Measurements from ENCODE around the gene MRC1.
"Not testable (repeated sequence)": the region's sequence is repeated elsewhere in the genome, so short reads cannot be mapped to it uniquely, and the experiment has no call there.

MRC1 gene

DNA sequence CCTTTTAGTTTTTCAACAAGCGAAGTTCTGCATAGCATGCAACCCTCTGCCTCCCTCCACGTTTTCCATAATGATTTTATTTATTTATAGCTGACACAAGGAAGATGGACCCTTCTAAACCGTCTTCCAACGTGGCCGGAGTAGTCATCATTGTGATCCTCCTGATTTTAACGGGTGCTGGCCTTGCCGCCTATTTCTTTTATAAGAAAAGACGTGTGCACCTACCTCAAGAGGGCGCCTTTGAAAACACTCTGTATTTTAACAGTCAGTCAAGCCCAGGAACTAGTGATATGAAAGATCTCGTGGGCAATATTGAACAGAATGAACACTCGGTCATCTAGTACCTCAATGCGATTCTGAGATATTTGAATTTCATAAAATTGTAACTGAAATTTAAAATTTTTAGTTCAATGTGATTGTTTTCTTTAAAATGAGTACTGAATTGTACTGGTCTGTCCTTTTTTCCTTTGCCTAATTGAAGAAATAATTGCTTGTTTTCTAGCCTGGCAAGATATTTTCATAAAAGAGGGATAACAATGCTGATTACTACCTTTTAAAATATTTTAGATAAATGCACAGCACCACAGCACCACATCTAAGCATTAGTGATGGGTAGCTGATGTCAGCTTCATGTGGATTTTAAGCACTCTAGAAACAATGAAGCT is 101.1 kb downstream of the MRC1 start:
- peak; percentile 1 for DNase-seq

- DNase-seq: no peak
These were observed 103.6 kb downstream of the MRC1 start for GRCh38 chr10:17912754-17913153.

- DNase-seq: no peak
These were observed 104.5 kb downstream of the MRC1 start for GRCh38 chr10:17913604-17914003.

GRCh38 chr10:17914169-17915045 is 105.3 kb downstream of the MRC1 start:
- no peak for DNase-seq

- no peak for DNase-seq
These were observed 106.0 kb downstream of the MRC1 start for GRCh38 chr10:17915181-17915580.

DNA sequence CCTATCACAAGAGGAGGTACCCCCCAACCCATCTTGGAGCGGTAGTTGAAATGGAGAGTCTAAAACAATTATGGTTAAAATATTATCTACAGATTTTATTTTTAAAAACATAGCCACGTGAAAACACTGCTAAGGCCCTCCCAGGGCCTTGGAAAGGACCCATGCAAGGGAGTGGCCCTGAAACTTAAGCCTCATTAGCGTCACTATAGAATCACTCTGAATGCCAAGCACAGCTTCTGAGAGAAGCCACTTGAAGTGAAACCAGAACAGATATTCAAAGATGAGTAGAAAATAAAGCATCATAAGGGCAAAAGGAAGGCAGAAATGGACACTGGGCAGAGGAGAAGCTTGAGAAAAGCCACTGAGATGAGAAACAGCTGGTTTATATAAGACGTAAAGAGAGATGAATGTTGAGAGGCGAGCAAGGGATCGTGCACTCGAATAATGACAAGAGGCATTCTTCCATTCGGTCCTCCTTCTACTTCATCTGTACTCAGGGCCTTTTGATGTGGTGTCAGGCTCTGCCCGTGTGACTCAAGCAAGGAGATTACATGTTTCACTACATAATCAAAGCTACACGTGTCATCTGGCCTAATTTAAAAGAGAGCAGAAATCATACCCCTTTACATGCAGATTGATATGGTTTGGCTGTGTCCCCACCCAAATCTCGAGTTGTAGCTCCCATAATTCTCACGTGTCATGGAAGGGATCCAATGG is 109.2 kb downstream of the MRC1 start:
- DNase-seq: no peak

- no peak for DNase-seq
These were observed 112.2 kb downstream of the MRC1 start for GRCh38 chr10:17921378-17921777.

DNA sequence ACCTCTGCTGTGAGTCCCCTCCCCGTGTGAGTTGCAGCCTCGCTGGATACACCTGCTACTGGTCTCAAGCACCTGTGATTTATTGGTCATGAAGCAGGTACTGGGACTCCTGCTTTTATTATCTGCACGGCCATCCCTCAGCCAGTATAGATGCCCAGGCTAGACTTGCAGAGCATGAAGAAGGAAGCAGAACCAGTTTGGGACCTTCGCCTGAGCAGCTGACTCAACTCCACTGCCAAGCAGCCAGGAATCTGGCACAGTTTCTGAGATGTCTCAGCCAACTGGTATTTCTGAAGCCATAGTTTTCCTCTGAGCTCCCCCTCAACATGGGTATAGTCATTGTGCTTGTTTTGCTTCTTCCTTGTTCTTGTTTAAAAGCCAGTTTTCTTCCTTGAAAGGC is 114.6 kb downstream of the MRC1 start:
- no peak for DNase-seq

DNA sequence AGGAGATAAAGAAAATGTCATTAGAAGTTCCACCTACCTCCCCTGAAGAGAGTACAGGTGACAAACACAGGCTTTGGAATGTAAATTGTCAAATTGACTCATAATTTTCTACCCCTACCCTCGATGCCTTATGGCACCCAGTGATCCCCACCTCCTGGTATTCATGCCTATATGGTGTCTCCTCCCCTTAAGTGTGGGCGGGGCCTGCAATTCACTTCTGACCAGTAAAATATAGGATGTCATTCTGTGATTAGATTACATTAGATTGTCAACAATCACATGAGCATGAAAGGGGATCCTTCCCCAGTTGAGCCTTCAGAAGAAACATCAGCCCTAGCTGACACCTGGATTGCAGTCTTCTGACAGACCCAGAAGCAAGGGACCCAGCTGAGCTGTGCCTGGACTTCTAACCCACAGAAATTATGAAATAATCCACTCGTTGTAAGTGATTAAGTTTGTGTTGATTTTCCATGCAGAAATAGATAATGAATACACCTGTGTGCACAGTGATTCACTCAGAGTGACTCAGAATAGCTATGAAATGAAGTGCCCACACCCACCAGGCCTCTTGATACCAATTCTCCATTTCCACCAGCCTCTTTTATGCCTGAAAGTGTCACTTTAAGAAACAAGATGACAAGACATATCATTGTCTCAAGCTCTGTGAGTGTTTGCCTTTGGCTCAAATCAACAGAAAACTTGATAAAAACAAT is 134.0 kb downstream of the MRC1 start:
- no peak for DNase-seq

DNA sequence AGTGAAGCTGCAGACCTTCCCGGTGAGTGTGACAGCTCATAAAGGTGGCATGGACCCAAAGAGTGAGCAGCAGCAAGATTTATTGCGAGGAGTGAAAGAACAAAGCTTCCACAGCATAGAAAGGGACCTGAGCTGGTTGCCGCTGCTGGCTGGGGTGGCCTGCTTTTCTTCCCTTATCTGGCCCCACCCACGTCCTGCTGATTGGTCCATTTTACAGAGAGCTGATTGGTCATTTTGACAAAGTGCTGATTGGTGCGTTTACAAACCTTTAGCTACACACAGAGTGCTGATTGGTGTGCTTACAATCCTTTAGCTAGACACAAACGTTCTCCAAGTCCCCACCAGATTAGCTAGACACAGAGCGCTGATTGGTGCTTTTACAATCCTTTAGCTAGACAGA is 141.1 kb downstream of the MRC1 start:
- DNase-seq: not testable (repeated sequence)

- no peak for DNase-seq
These were observed 141.6 kb downstream of the MRC1 start for GRCh38 chr10:17950726-17951125.

DNA sequence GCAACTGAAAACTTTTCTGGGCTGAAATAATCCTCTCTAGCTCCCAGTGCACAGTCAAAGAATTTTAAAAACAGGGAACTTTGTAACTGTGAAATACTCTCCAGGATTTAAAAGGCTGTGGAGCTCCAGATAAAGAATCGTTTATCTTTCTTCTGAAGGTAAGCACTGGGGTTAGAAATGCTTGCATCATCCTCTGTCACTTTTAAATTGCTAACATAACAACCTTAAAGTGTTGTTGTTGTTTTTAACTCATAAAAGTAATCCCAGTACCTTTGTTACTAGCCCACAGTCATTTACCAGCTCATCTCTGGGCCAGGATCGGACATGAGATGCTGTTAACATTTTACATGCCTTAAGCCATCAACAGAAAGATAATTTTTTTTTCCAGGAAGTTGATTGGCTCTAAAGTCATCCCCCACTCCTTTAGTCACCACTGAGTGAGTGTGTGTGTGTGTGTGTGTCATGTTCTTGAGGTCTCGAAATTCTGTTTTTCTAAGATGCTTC is 142.8 kb downstream of the MRC1 start, which contains the start of gene SLC39A12:
Gene SLC39A12 (plus strand): TSS at position 51 of the 504 bp plus-strand sequence. CDS start 1,359 bp downstream, outside the sequence.
- no peak for DNase-seq

GRCh38 chr10:17954372-17954771 is 145.2 kb downstream of the MRC1 start:
- DNase-seq: not testable (repeated sequence)

DNA sequence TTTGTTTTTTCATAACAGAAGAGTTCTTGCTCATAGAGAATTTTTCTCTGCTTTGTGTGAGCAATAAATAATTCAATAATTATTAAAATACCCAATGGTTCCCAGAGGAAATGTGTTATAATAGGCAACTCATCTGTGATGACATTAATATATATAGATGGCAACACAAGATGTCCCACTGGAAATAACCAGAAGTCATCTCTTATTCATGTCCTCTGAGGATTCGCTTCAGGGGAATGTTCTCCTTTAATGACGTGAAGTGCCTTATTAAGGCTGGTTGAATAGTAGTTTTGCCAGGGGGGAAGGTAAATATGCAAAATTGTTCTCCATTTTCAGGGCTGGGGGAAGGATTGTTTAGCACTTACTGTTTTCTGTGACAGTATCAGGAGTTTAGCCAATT is 145.7 kb downstream of the MRC1 start:
- no peak for DNase-seq

DNA sequence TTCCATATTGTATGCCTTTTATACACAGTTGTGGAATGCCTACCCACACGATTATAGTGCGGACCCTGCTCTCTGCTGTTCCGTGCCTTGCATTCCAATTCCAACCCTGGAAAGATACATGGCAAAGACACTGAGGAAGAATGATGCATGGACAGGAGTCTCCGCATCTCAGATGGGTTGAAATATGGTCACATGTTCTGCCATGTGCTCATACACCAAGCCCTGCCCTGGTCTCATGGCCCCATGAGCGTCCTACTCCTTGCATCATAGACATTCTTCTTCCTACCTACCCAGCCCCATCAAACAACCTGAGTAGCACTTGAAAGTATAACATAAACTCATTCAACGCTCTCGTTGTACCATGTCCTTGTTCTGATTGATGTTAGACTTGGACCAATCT is 148.9 kb downstream of the MRC1 start:
- DNase-seq: no peak

GRCh38 chr10:17959870-17960269 is 150.7 kb downstream of the MRC1 start:
- DNase-seq: no peak
